Kidney (tissue), 14 donors: ENCODE measurements around the gene ADAMTS17. TPM values are rescaled to one million over a fixed set of nuclear protein-coding genes. Genes with fewer than 3 reads are reported as not detected.
"Not testable (repeated sequence)": the region's sequence is repeated elsewhere in the genome, so short reads cannot be mapped to it uniquely, and the experiment has no call there.

Source experiments
- DNase-seq, 5 donors: peaks; one replicate each; pipeline ENCODE4 v3.0.0-alpha.2; 2013 to 2020
- FAIRE-seq: peaks from 2 replicates; lab custom pipeline; 2012; peaks lifted over from hg19 to GRCh38; lab: Jason Lieb, UNC
- H3K27ac ChIP-seq, 2 donors: one replicate each; pipeline ENCODE4 v1.7.0; 2013; ENCODE audit warnings: low read depth in 2 of 2, low read length in 2 of 2, inconsistent platforms in 1 of 2
- H3K27me3 ChIP-seq: one replicate; pipeline ENCODE4 v1.7.1; 2013; ENCODE audit warnings: low read length, inconsistent platforms; ENCODE audit not compliant: control insufficient read depth, insufficient read depth
- H3K36me3 ChIP-seq, 3 donors: one replicate each; pipeline versions ENCODE4 v1.7.0 to v1.7.1; 2013; ENCODE audit warnings: low read length in 3 of 3, control low read depth in 1 of 3, inconsistent platforms in 1 of 3; ENCODE audit not compliant: insufficient read depth in 3 of 3, control insufficient read depth in 2 of 3
- H3K4me1 ChIP-seq, 3 donors: one replicate each; pipeline versions ENCODE4 v1.7.0 to v1.7.1; 2013; ENCODE audit warnings: low read length in 3 of 3, inconsistent platforms in 1 of 3, low read depth in 1 of 3; ENCODE audit not compliant: control insufficient read depth in 2 of 3, insufficient read depth in 2 of 3
- H3K4me3 ChIP-seq, 3 donors: one replicate each; pipeline versions ENCODE4 v1.7.0 to v1.8.1; 2013; ENCODE audit warnings: low read length in 3 of 3, control low read depth in 1 of 3, inconsistent platforms in 1 of 3
- H3K9ac ChIP-seq, 3 donors: one replicate each; pipeline versions ENCODE4 v1.7.0 to v1.7.1; 2013; ENCODE audit warnings: low read length in 3 of 3, control low read depth in 1 of 3, inconsistent platforms in 1 of 3
- H3K9me3 ChIP-seq, 3 donors: one replicate each; pipeline versions ENCODE4 v1.7.0 to v1.7.1; 2013; ENCODE audit warnings: low read length in 3 of 3, control low read depth in 1 of 3, inconsistent platforms in 1 of 3; ENCODE audit not compliant: control insufficient read depth in 2 of 3, insufficient read depth in 1 of 3
- CTCF ChIP-seq: IDR thresholded peaks from 3 replicates; pipeline ENCODE4 v1.5.1; 2012; ENCODE audit warnings: mild to moderate bottlenecking, moderate library complexity, borderline replicate concordance; ENCODE audit not compliant: insufficient read depth; ENCODE audit errors: extremely low read depth
- intact Hi-C: fragments of 100-400 bp; cut with DNase I; formaldehyde crosslinking; loops from one replicate; pipeline ENCODE4 v1.11.1; 2022
- polyA plus RNA-seq: library from polyadenylated mRNA; stranded (reverse); fragments of 350-450 nt; fragmentation: Illumina TruSeq; extraction: RNeasy Lipid Tissue Mini Kit (QIAGEN cat#74804); gene quantifications from one replicate; pipeline ENCODE4 v1.2.3, GENCODE V29; 2014; ENCODE audit warnings: low read depth, low replicate concordance; ENCODE audit not compliant: insufficient read depth
- total RNA-seq: library from RNA; stranded (reverse); fragmentation: NEBNext Ultra II Directional; extraction: Animal tissue kit (Norgen Biotek cat#: 25700); gene quantifications from one replicate; pipeline ENCODE4 v1.2.1, GENCODE V29; 2021
- donor health status: control.
- donor health status: control.
- donor health status: control.
- donor health status: control.
- donor health status: control.
- donor health status: DM: yes; HTN: yes; CAD: no.
- donor health status: Normal renal cell carcinoma (clear cell type).

The ADAMTS17 gene
- total and polyA plus RNA-seq, 2 donors from 2014 or later: 1.7 to 2.2 TPM

DNA sequence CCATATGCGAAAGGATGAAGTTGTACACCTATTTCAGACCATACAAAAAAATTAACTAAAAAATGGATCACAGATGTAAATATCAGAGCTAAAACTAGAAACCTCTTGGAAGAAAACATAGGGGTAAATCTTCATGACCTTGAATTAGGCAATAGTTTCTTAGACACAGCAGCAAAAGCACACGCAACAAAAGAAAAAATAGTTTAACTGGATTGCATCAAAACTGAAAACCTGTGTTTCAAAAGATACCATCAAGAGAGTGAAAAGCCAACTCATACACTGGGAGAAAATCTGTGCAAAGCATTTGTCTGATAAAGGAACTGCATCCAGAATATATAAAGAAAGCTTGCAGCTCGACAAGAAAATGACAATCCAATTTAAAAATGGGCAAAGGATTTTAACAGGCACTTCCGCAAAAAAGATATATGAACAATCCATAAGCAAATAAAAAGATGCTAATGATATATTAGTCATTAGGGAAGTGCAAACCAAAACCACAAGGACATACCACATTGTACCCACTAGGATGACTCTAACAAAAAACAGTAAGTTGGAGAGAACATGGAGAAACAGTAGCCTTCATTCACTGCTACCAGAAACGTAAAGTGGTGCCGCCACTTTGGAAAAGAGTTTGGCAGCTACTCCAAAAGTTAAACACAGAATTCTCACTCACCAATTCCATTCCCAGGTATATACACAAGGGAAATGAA, 263.1 kb downstream of the ADAMTS17 start:
- H3K9ac ChIP-seq: no peak overlapping the region
- no peak for TF ChIP-seq CTCF
- H3K4me3 ChIP-seq: no peak overlapping the region
- DNase-seq: no peak
- H3K36me3 ChIP-seq: no peaks in the 10 kb centered on the region
- no peaks in the 10 kb centered on the region for H3K4me1 ChIP-seq
- H3K9me3 ChIP-seq: no peaks in the 10 kb centered on the region
- intact Hi-C loops: no loop called here
- no peak overlapping the region for H3K27ac ChIP-seq
- no peak for FAIRE-seq
- H3K27me3 ChIP-seq: no peaks in the 10 kb centered on the region

DNA sequence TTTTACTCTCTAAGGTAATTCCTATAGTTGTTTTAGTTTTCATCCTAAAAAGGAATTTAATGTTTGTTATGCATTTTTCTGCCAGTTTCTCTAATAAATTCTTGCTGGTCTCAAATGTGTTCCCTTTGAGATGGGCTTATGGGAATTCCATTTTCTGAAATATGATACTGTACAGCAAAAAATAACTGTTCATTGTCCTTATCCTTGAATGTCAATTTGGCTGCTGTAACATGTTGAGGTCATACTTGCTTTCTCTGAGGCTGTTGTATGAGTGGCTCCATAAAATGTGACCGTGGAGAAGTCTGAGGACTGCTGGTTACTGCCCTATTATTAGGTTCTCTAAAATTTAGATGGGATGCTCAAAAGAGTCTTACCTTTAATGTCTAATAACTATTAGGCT, 266.5 kb downstream of the ADAMTS17 start:
- FAIRE-seq: no peak
- H3K27ac ChIP-seq: no peak overlapping the region
- H3K4me3 ChIP-seq: no peak overlapping the region
- no peaks in the 10 kb centered on the region for H3K27me3 ChIP-seq
- intact Hi-C loops: no loop called here
- DNase-seq: no peak
- H3K36me3 ChIP-seq: no peaks in the 10 kb centered on the region
- no peak for TF ChIP-seq CTCF
- H3K9me3 ChIP-seq: no peaks in the 10 kb centered on the region
- H3K9ac ChIP-seq: no peak overlapping the region
- H3K4me1 ChIP-seq: no peaks in the 10 kb centered on the region

DNA sequence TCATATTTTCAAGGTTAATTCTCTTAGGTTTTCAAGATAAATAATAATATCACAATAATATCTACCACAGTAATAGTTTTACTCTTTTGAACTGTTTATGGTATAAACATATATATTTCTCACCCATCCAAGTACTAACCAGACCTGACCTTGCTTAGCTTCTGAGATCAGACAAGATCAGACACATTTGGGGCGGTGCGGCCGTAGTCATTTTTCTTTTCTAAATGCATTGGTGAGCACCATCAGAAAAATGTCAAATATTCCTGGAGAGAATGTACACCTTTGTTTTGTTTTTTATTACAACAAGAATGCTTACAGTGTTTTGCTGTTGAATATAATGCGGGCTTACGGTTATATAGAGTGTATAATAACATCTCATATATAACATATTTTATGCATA, 267.8 kb downstream of the ADAMTS17 start:
- Histone ChIP-seq H3K4me3 (no peak overlapping the region), H3K27ac (no peak overlapping the region), H3K9me3 (no peaks in the 10 kb centered on the region), H3K27me3 (no peaks in the 10 kb centered on the region), H3K9ac (no peak overlapping the region), H3K4me1 (no peaks in the 10 kb centered on the region), H3K36me3 (no peaks in the 10 kb centered on the region)
- intact Hi-C loops: no loop called here
- no peak for FAIRE-seq
- TF ChIP-seq CTCF: no peak
- DNase-seq: no peak

DNA sequence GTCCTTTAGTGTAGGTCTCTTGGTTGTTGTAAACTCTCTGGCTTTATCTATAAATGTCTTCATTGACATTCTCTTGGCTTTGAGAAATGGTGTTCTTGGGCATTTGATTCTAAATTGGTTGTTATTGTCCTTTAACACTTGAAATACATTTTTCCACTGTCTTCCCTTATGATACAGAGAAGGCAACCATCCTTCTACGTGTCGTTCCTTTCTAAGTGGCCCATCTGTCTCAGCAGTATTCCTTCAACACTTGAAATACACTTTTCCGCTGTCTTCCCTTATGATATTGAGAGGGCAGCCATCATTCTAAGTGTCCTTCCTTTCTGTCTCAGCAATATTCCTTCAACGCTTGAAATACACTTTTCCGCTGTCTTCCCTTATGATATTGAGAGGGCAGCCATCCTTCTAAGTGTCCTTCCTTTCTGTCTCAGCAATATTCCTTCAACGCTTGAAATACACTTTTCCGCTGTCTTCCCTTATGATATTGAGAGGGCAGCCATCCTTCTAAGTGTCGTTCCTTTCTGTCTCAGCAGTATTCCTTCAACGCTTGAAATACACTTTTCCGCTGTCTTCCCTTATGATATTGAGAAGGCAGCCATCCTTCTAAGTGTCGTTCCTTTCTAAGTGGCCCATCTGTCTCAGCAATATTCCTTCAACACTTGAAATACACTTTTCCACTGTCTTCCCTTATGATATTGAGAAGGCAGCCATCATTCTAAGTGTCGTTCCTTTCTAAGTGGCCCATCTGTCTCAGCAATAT, 275.1 kb downstream of the ADAMTS17 start:
- DNase-seq, intact Hi-C loops, H3K9me3 ChIP-seq, H3K4me3 ChIP-seq, H3K9ac ChIP-seq, H3K4me1 ChIP-seq, H3K36me3 ChIP-seq, H3K27me3 ChIP-seq, FAIRE-seq, H3K27ac ChIP-seq: not testable (repeated sequence)
